AG10803 (cell line): ENCODE measurements around the gene IMPA2.

Experiments
- DNase-seq: peaks from one replicate; pipeline ENCODE4 v3.0.0; 2010; ENCODE audit warnings: low read depth
- H3K4me3 ChIP-seq: 2 replicates; pipeline ENCODE4 v1.5.1; 2011; ENCODE audit warnings: mild to moderate bottlenecking, low read length, control low read depth
- TF ChIP-seq, protein P1 (sequence below): conservative IDR thresholded peaks from 2 replicates; pipeline ENCODE4 v1.5.1; 2011; ENCODE audit warnings: mild to moderate bottlenecking, low read length, control low read depth, inconsistent platforms

Gene IMPA2

DNA sequence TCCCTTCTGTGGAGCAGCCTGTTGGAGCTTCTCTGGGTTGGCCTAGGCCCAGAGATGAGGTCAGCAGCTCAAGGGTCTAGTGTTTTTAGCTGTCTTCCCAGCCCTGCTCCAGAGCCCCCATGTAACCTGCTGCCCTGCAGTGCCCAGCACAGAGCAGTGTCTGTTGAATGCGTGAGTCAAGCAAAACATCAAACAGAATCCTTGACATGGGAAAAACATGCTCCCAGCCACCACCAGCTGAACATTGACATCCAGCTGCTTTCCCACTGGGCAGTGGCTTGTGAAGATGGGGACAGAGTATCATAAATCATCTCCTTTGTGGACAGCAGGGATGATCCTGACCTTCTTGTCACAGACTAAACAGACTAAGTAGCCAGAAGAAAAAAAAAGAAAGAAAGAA, 22.6 kb downstream of the IMPA2 start:
- TF ChIP-seq, protein P1, sequence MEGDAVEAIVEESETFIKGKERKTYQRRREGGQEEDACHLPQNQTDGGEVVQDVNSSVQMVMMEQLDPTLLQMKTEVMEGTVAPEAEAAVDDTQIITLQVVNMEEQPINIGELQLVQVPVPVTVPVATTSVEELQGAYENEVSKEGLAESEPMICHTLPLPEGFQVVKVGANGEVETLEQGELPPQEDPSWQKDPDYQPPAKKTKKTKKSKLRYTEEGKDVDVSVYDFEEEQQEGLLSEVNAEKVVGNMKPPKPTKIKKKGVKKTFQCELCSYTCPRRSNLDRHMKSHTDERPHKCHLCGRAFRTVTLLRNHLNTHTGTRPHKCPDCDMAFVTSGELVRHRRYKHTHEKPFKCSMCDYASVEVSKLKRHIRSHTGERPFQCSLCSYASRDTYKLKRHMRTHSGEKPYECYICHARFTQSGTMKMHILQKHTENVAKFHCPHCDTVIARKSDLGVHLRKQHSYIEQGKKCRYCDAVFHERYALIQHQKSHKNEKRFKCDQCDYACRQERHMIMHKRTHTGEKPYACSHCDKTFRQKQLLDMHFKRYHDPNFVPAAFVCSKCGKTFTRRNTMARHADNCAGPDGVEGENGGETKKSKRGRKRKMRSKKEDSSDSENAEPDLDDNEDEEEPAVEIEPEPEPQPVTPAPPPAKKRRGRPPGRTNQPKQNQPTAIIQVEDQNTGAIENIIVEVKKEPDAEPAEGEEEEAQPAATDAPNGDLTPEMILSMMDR, result no peak
- DNase-seq, result no peak
- no peak overlapping the region for H3K4me3 ChIP-seq

DNA sequence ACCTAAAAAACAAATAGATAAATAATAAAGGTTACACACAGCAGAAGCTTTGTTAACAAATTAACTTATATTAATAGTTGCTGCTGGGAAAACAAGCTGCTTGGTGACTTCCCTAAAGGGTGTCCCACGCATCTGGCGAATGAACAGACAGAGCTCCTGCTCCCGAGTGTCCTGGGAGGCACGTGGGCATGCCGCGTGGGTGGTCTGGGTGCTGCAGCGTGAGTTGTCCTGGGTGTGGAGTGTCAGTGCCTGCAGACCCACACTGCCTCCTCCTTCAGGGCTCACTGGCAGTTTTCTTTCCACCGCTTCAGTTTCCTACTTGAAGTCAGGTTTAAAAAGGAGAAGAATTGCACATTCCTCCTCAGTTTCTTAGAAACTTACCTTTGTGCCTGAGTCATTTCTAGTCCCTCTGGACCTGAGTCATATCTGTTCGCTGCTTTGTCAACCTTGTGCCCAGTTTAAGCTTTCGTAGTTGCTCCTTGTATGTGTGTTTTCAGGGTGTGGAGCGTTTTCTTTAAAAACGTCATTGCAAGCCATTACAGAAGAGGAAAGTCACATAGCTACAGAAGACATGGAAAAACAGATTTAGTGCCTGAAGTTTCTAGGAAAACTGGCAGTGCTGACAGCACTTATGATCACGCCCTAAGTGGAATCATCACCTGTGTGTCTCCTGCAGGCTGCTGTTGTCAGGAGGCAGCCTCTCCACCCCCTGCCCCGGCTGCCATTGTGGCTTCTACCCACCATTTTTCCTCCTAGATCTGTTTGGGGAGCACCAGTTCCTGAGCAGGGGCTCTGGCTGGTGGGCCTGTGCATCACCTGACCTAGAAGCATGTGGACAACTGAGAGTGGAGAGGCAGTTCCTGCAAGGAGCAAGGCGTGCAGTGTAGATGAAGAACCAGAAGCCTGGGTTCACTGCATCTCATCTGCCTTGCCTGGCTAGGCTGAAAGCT, 24.5 kb downstream of the IMPA2 start:
- no peak for DNase-seq
- TF ChIP-seq, protein P1, result no peak
- H3K4me3 ChIP-seq, result no peak overlapping the region

DNA sequence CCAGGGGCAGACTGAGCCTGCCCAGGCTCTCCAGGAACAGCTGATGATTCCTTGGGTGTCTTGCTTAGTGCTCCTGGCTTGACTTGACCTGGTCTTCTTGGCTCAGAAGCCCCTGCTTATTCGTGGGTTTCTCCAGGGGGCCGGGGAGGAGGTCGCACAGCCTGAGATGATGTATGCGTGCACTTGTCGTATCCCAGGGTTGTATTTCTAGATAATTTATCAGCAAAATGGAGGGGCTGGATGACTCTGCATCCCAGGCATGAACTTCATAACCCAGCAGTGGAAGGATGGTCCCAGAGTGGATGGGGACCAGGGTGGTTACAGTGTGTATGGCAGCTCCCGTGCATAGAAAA, 25.2 kb downstream of the IMPA2 start:
- H3K4me3 ChIP-seq, result no peak overlapping the region
- TF ChIP-seq, protein P1, result no peak
- DNase-seq, result no peak

DNA sequence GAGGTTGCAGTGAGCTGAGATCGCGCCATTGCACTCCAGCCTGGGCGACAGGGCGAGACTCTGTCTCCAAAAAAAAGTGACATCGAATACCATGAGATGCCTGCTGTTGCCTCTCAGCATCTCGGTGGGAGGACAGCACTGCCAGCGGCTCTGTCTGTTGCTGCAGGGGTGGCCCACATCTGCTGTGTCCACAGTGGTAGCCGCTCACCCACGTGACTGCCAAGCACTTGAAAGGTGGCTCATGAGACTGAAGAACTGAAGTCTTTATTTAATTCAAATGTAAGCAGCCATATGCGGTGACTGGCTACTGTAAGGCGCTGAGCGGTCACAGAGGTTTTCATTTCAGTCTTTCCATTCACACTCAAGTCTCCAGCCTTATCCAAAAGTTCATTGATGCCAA, 25.8 kb downstream of the IMPA2 start:
- TF ChIP-seq, protein P1, result no peak
- DNase-seq, result no peak
- H3K4me3 ChIP-seq, result no peak overlapping the region

DNA sequence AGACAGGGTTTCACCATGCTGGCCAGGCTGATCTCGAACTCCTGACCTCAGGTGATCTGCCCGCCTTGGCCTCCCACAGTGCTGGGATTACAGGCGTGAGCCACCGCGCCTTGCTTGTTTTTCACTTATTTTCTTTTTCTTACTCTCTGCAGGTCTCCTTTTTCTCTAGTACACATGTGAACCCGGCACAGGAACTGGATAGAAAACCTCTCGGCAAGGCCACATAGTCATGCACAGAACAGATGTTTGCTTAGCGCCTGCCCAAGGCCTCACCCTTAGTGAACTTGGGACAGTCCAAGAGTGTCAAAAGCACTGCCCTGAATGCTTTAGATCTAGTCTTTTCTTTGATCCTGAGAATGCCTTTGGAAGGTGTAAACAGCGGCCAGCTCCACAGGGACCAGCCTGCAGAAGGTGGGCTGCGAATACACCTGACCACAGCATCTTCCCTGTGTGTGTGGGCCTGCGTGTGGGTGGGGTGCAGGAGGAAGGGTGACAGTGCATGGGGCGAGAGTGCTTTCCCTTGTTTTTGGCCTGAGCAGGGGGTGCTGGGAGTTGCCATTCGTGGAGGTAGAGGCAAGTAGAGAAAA, 27.0 kb downstream of the IMPA2 start:
- no peak overlapping the region for H3K4me3 ChIP-seq
- TF ChIP-seq, protein P1, result no peak
- no peak for DNase-seq

DNA sequence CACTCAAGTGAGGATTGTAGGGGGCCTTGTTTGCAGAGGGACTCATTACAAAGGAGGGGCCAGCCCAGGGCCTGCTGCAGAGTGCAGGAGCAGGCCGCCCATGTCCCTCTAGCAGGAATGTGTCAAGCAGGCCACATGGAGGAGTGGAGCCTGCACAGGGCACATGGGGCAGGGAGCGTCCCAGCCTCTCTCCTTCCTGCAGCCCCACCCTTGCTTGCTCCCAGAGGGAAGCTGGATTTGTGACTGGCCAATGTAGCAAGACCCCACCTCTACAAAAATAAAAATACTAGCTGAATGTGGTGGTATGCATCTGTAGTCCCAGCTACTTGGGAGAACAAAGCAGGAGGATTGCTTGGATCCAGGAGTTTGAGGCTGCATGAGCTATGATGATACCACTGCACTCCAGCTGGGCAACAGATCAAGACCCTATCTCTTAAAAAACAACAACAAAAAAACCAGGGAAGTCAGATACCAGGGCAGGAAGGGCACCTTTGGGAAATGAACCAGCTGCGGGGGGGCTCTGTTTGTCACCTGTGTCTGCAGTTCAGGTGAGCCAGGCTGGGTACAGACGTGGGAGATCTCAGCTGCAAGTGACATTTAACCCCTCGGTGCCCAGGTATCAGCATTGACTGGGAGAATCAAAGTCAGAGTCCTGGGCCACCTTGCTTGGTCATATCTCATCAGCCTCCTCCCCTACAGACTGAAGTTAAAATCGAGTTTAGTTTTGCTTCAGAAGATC, 27.7 kb downstream of the IMPA2 start:
- H3K4me3 ChIP-seq, result no peak overlapping the region
- TF ChIP-seq, protein P1, result no peak
- DNase-seq, result no peak
